Mesenchymal stem cell (in vitro differentiated cells and primary cell): ENCODE results near the gene POLR2J2.
"Not testable (repeated sequence)": the region's sequence is repeated elsewhere in the genome, so short reads cannot be mapped to it uniquely, and the experiment has no call there.

Source experiments
- DNase-seq: peaks from one replicate; pipeline ENCODE4 v3.0.0-alpha.2; 2013
- H2AFZ ChIP-seq: one replicate; pipeline ENCODE4 v1.6.1; 2013; ENCODE audit warnings: low read depth, mild to moderate bottlenecking, control low read depth, inconsistent platforms, low read length, moderate library complexity
- H2AK5ac ChIP-seq: 2 replicates; pipeline ENCODE4 v1.6.1; 2013; ENCODE audit warnings: low read length, moderate library complexity, mild to moderate bottlenecking, inconsistent platforms; ENCODE audit not compliant: severe bottlenecking
- H2BK120ac ChIP-seq: one replicate; pipeline ENCODE4 v1.6.1; 2013; ENCODE audit warnings: low read depth, mild to moderate bottlenecking, inconsistent platforms, low read length, moderate library complexity
- H2BK12ac ChIP-seq, 2 experiments: one replicate each; pipeline ENCODE4 v1.6.1; 2013; ENCODE audit warnings: inconsistent platforms in 2 of 2, low read length in 2 of 2, mild to moderate bottlenecking in 2 of 2, moderate library complexity in 2 of 2, control low read depth in 1 of 2
- H2BK15ac ChIP-seq: one replicate; pipeline ENCODE4 v1.6.1; 2013; ENCODE audit warnings: mild to moderate bottlenecking, low read depth, inconsistent platforms; ENCODE audit not compliant: poor library complexity, severe bottlenecking
- H2BK5ac ChIP-seq: 2 replicates; pipeline ENCODE4 v1.6.1; 2013; ENCODE audit warnings: low read depth, mild to moderate bottlenecking, low read length, control low read depth, inconsistent platforms; ENCODE audit not compliant: poor library complexity, severe bottlenecking
- H3K14ac ChIP-seq, 2 experiments: one replicate each; pipeline ENCODE4 v1.6.1; 2013; ENCODE audit warnings: inconsistent platforms in 2 of 2, low read length in 2 of 2, control low read depth in 1 of 2, mild to moderate bottlenecking in 1 of 2, moderate library complexity in 1 of 2
- H3K18ac ChIP-seq, 2 experiments: one replicate each; pipeline ENCODE4 v1.6.1; 2013; ENCODE audit warnings: inconsistent platforms in 2 of 2, low read length in 2 of 2, control low read depth in 1 of 2, low read depth in 1 of 2, mild to moderate bottlenecking in 1 of 2
- H3K23ac ChIP-seq, 2 experiments: one replicate each; pipeline ENCODE4 v1.6.1; 2013; ENCODE audit warnings: inconsistent platforms in 2 of 2, low read length in 2 of 2, mild to moderate bottlenecking in 2 of 2, moderate library complexity in 2 of 2, control low read depth in 1 of 2
- H3K27ac ChIP-seq: 2 replicates; pipeline ENCODE4 v1.5.1; 2013; ENCODE audit warnings: mild to moderate bottlenecking, moderate library complexity, low read length, control low read depth, inconsistent platforms; ENCODE audit not compliant: poor library complexity, severe bottlenecking
- H3K27me3 ChIP-seq, 2 experiments: 2 replicates each; pipeline versions ENCODE4 v1.6.1 to v1.7.0; 2013; ENCODE audit warnings: low read length in 2 of 2, mild to moderate bottlenecking in 2 of 2, moderate library complexity in 2 of 2, control low read depth in 1 of 2, inconsistent platforms in 1 of 2; ENCODE audit not compliant: control insufficient read depth in 1 of 2, insufficient read depth in 1 of 2
- H3K36me3 ChIP-seq, 2 experiments: 2 replicates each; pipeline versions ENCODE4 v1.6.1 to v1.7.0; 2013; ENCODE audit warnings: low read length in 2 of 2, control low read depth in 1 of 2, inconsistent platforms in 1 of 2, low read depth in 1 of 2, mild to moderate bottlenecking in 1 of 2; ENCODE audit not compliant: insufficient read depth in 2 of 2, control insufficient read depth in 1 of 2
- H3K4ac ChIP-seq, 2 experiments: one replicate each; pipeline ENCODE4 v1.6.1; 2013; ENCODE audit warnings: inconsistent platforms in 2 of 2, low read length in 2 of 2, mild to moderate bottlenecking in 2 of 2, moderate library complexity in 2 of 2, control low read depth in 1 of 2, low read depth in 1 of 2
- H3K4me1 ChIP-seq: 2 replicates; pipeline ENCODE4 v1.6.1; 2013; ENCODE audit warnings: low read depth, low read length, control low read depth; ENCODE audit not compliant: control insufficient read depth, insufficient read depth
- H3K4me2 ChIP-seq: 2 replicates; pipeline ENCODE4 v1.6.1; 2013; ENCODE audit warnings: low read length, mild to moderate bottlenecking, inconsistent platforms; ENCODE audit not compliant: poor library complexity, severe bottlenecking
- H3K4me3 ChIP-seq, 2 experiments: 2 replicates each; pipeline versions ENCODE4 v1.5.1 to v1.7.0; 2013; ENCODE audit warnings: low read length in 2 of 2, mild to moderate bottlenecking in 2 of 2, control low read depth in 1 of 2, low read depth in 1 of 2; ENCODE audit not compliant: insufficient read depth in 1 of 2
- H3K79me1 ChIP-seq: replicated peaks from 2 replicates; pipeline ENCODE4 v1.6.1; 2013; ENCODE audit warnings: mild to moderate bottlenecking, control low read depth, low read length, inconsistent platforms; ENCODE audit not compliant: poor library complexity, severe bottlenecking
- H3K9ac ChIP-seq: 2 replicates; pipeline ENCODE4 v1.7.0; 2013; ENCODE audit warnings: mild to moderate bottlenecking, low read length, moderate library complexity
- H3K9me3 ChIP-seq: 2 replicates; pipeline ENCODE4 v1.7.0; 2013; ENCODE audit warnings: mild to moderate bottlenecking, low read length; ENCODE audit not compliant: control insufficient read depth
- H4K8ac ChIP-seq: one replicate; pipeline ENCODE4 v1.6.1; 2013; ENCODE audit warnings: inconsistent platforms, mild to moderate bottlenecking, low read length, moderate library complexity
- H4K91ac ChIP-seq: one replicate; pipeline ENCODE4 v1.6.1; 2013; ENCODE audit warnings: mild to moderate bottlenecking, low read length, inconsistent platforms
- WGBS: methylation state at CpG from one replicate; pipeline ENCODE4 v1.1.7; 2013; ENCODE audit warnings: mixed read lengths; 5-methylcytosine and 5-hydroxymethylcytosine counted together

The POLR2J2 gene

GRCh38 chr7:102713691-102714080 lies 42.2 kb upstream of the POLR2J2 start:
- H3K4ac ChIP-seq, H4K8ac ChIP-seq, H3K79me1 ChIP-seq, H2BK12ac ChIP-seq, H4K91ac ChIP-seq, H3K18ac ChIP-seq, H3K9me3 ChIP-seq, H3K23ac ChIP-seq, H3K4me2 ChIP-seq, H3K36me3 ChIP-seq, H2BK120ac ChIP-seq, H3K4me3 ChIP-seq, H3K4me1 ChIP-seq, H2BK5ac ChIP-seq, H2AFZ ChIP-seq, H3K27ac ChIP-seq, DNase-seq, H2BK15ac ChIP-seq, H3K27me3 ChIP-seq, H3K14ac ChIP-seq, H2AK5ac ChIP-seq, H3K9ac ChIP-seq: not testable (repeated sequence)
- no CpG with 5 or more reads among the region's 1 CpG for WGBS

- H3K79me1 ChIP-seq, H3K36me3 ChIP-seq, H3K23ac ChIP-seq, H2BK12ac ChIP-seq, H4K91ac ChIP-seq, H2BK5ac ChIP-seq, H2AFZ ChIP-seq, H3K4ac ChIP-seq, H3K14ac ChIP-seq, H3K4me2 ChIP-seq, H2AK5ac ChIP-seq, H3K9me3 ChIP-seq, DNase-seq, H3K18ac ChIP-seq, H3K27me3 ChIP-seq, H3K4me3 ChIP-seq, H2BK15ac ChIP-seq, H3K9ac ChIP-seq, H3K4me1 ChIP-seq, H2BK120ac ChIP-seq, H4K8ac ChIP-seq: not testable (repeated sequence)
- H3K27ac ChIP-seq = peak overlapping the region; percentile 6
- WGBS = 73% methylated on average over 2 of the region's 5 CpGs
Observed at GRCh38 chr7:102713011-102713690, 41.7 kb upstream of the POLR2J2 start.

- H3K23ac ChIP-seq, H4K91ac ChIP-seq, H3K79me1 ChIP-seq, H2BK12ac ChIP-seq, DNase-seq, H3K36me3 ChIP-seq, H3K4me1 ChIP-seq, H3K9ac ChIP-seq, H3K4me3 ChIP-seq, H2BK15ac ChIP-seq, H3K14ac ChIP-seq, H3K27me3 ChIP-seq, H3K4ac ChIP-seq, H2AK5ac ChIP-seq, H2BK5ac ChIP-seq, H2AFZ ChIP-seq, H3K18ac ChIP-seq, H3K9me3 ChIP-seq, H3K4me2 ChIP-seq, H3K27ac ChIP-seq, H2BK120ac ChIP-seq: not testable (repeated sequence)
- WGBS = 77% methylated on average over 8 of the region's 9 CpGs
- peak overlapping the region; percentile 49 for H4K8ac ChIP-seq
Observed at GRCh38 chr7:102698962-102699750, 27.7 kb upstream of the POLR2J2 start.

DNA sequence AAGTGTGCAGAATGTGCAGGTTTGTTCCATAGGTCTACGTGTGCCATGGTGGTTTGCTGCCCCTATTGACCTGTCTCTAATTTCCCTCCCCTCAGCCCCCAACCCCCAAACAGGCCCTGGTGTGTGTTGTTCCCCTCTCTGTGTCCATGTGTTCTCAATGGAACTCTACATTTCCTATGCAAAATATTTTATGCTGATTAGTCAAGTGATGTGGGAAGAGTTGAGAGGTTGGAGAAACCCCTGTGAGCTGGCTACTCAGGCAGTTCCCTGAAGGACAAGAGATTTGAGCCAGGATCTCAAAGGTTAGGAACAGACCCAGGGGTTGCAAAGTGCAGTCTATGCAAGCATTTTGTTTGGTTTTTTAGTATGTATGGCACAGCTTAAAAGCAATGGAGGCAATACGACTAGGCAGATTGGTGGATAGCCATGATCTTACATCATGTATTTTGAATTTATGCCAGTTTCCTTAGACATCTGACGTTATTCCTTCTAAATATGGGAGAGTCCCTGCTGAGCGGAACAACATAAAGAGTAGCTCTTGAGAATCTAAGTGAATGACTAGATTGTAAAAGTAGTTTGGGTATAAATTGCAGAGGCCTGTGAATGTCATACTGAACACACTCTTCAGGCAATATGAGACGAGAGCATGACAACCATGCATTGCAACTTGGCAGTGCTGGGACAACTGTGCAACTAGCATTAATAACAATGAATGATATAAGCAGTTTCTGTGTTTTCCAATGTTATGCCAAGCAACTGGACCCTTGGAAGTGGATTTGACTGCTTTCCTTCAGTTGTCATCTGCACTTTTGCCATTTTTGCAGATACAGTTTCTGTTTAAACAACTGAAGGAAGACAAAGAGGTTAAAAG lies 26.4 kb upstream of the POLR2J2 start:
- not testable (repeated sequence) for H2AK5ac ChIP-seq, H3K4ac ChIP-seq, H4K91ac ChIP-seq, H3K23ac ChIP-seq, DNase-seq, H4K8ac ChIP-seq, H3K4me3 ChIP-seq, H3K18ac ChIP-seq, H3K36me3 ChIP-seq, H2BK12ac ChIP-seq, H3K4me1 ChIP-seq, H2BK120ac ChIP-seq, H3K9me3 ChIP-seq, H3K27ac ChIP-seq, H2BK15ac ChIP-seq, H3K27me3 ChIP-seq, H2BK5ac ChIP-seq, H3K79me1 ChIP-seq, H2AFZ ChIP-seq, H3K4me2 ChIP-seq, H3K14ac ChIP-seq, H3K9ac ChIP-seq
- 83% methylated on average over 2 of the region's 5 CpGs for WGBS
